ENCODE data around the gene TM4SF1. TPM values are rescaled to one million over a fixed set of nuclear protein-coding genes. Genes with fewer than 3 reads are reported as not detected.
"Not testable (repeated sequence)": the region's sequence is repeated elsewhere in the genome, so short reads cannot be mapped to it uniquely, and the experiment has no call there.

TM4SF1 gene
- polyA plus RNA-seq, 1 donor (not counting 4 experiments of a cell fraction or from before 2014, with no cell fraction given), result 375 TPM

GRCh38 chr3:149340310-149340933 is 37.0 kb downstream of the TM4SF1 start:
- H2AFZ ChIP-seq (ENCODE audit: control insufficient read depth, low read length), result peak overlapping the region; percentile 27
- no peaks in the 10 kb centered on the region for H3K36me3 ChIP-seq (ENCODE audit: control insufficient read depth in 2 of 2, extremely low read depth in 1 of 2, insufficient read depth in 2 of 2, low read length in 2 of 2)
- FAIRE-seq, result peak; percentile 68
- H3K27me3 ChIP-seq (ENCODE audit: control insufficient read depth, extremely low read depth, insufficient read depth, low read length), result no peaks in the 10 kb centered on the region
- no peaks in the 10 kb centered on the region for H4K20me1 ChIP-seq (ENCODE audit: control insufficient read depth, extremely low read depth, insufficient read depth, low read length)
- no peaks in the 10 kb centered on the region for H3K79me2 ChIP-seq (ENCODE audit: control insufficient read depth, insufficient read depth, low read length)
- H3K9me3 ChIP-seq (ENCODE audit: control insufficient read depth, low read depth, low read length), result no peaks in the 10 kb centered on the region
- peak overlapping the region; percentile 84 for H3K27ac ChIP-seq (ENCODE audit: control insufficient read depth, insufficient read depth, low read length)
- DNase-seq (ENCODE audit: low read depth, low spot score), result no peak
- TF ChIP-seq CTCF (optimal IDR thresholded peaks at IDR 0.05 in 1 of 3, IDR thresholded peaks at IDR 0.05 in 1 of 3, conservative IDR thresholded peaks at IDR 0.05 in 1 of 3; ENCODE audit: extremely low read depth in 1 of 3, insufficient read depth in 2 of 3, low read length in 3 of 3), result no peak
- TF ChIP-seq EZH2 (IDR thresholded peaks at IDR 0.05; ENCODE audit: low read length), result no peak
- peak overlapping the region; percentile 38 for H3K9ac ChIP-seq (ENCODE audit: control insufficient read depth, extremely low read depth, insufficient read depth, low read length)
- dilution Hi-C loops (cut with MboI; ENCODE audit: extremely low pct_ligation_motif_present, low sequenced_read_pairs), result no loop called here
- no peaks in the 10 kb centered on the region for H3K9me1 ChIP-seq (ENCODE audit: control insufficient read depth, extremely low read depth, insufficient read depth, low read length)
- H3K4me3 ChIP-seq (ENCODE audit: control insufficient read depth in 2 of 3, extremely low read depth in 1 of 3, insufficient read depth in 2 of 3, low read depth in 1 of 3, low read length in 3 of 3), result peak overlapping the region in 2 of 3 experiments; percentile 46 to 63
- peak overlapping the region; percentile 91 for H3K4me2 ChIP-seq (ENCODE audit: control insufficient read depth, extremely low read depth, insufficient read depth, low read depth, low read length)
- H3K4me1 ChIP-seq (ENCODE audit: control insufficient read depth, extremely low read depth, insufficient read depth, low read length), result peaks cover 42% of the 10 kb centered on the region

GRCh38 chr3:149339931-149340309 is 37.5 kb downstream of the TM4SF1 start:
- Histone ChIP-seq H3K4me2 (ENCODE audit: control insufficient read depth, extremely low read depth, insufficient read depth, low read depth, low read length) (peak overlapping the region; percentile 91), H3K27me3 (ENCODE audit: control insufficient read depth, extremely low read depth, insufficient read depth, low read length) (no peaks in the 10 kb centered on the region), H3K27ac (ENCODE audit: control insufficient read depth, insufficient read depth, low read length) (peak overlapping the region; percentile 84), H3K4me1 (ENCODE audit: control insufficient read depth, extremely low read depth, insufficient read depth, low read length) (peaks cover 42% of the 10 kb centered on the region), H2AFZ (ENCODE audit: control insufficient read depth, low read length) (no peak overlapping the region), H3K79me2 (ENCODE audit: control insufficient read depth, insufficient read depth, low read length) (no peaks in the 10 kb centered on the region), H3K4me3 (ENCODE audit: control insufficient read depth in 2 of 3, extremely low read depth in 1 of 3, insufficient read depth in 2 of 3, low read depth in 1 of 3, low read length in 3 of 3) (peak overlapping the region in 2 of 3 experiments; percentile 46 to 63), H4K20me1 (ENCODE audit: control insufficient read depth, extremely low read depth, insufficient read depth, low read length) (no peaks in the 10 kb centered on the region), H3K9me1 (ENCODE audit: control insufficient read depth, extremely low read depth, insufficient read depth, low read length) (no peaks in the 10 kb centered on the region), H3K9me3 (ENCODE audit: control insufficient read depth, low read depth, low read length) (no peaks in the 10 kb centered on the region), H3K9ac (ENCODE audit: control insufficient read depth, extremely low read depth, insufficient read depth, low read length) (no peak overlapping the region), H3K36me3 (ENCODE audit: control insufficient read depth in 2 of 2, extremely low read depth in 1 of 2, insufficient read depth in 2 of 2, low read length in 2 of 2) (no peaks in the 10 kb centered on the region)
- dilution Hi-C loops (cut with MboI; ENCODE audit: extremely low pct_ligation_motif_present, low sequenced_read_pairs), result no loop called here
- FAIRE-seq, result peak; percentile 99
- TF ChIP-seq CTCF (optimal IDR thresholded peaks at IDR 0.05 in 1 of 3, IDR thresholded peaks at IDR 0.05 in 1 of 3, conservative IDR thresholded peaks at IDR 0.05 in 1 of 3; ENCODE audit: extremely low read depth in 1 of 3, insufficient read depth in 2 of 3, low read length in 3 of 3) (no peak), EZH2 (IDR thresholded peaks at IDR 0.05; ENCODE audit: low read length) (no peak)
- peak; percentile 88 for DNase-seq (ENCODE audit: low read depth, low spot score)

- dilution Hi-C loops (cut with MboI; ENCODE audit: extremely low pct_ligation_motif_present, low sequenced_read_pairs); H3K9me1 ChIP-seq (ENCODE audit: control insufficient read depth, extremely low read depth, insufficient read depth, low read length); H3K4me2 ChIP-seq (ENCODE audit: control insufficient read depth, extremely low read depth, insufficient read depth, low read depth, low read length); H2AFZ ChIP-seq (ENCODE audit: control insufficient read depth, low read length); H3K9ac ChIP-seq (ENCODE audit: control insufficient read depth, extremely low read depth, insufficient read depth, low read length); H3K4me3 ChIP-seq (ENCODE audit: control insufficient read depth in 2 of 3, extremely low read depth in 1 of 3, insufficient read depth in 2 of 3, low read depth in 1 of 3, low read length in 3 of 3); H3K79me2 ChIP-seq (ENCODE audit: control insufficient read depth, insufficient read depth, low read length); H3K36me3 ChIP-seq (ENCODE audit: control insufficient read depth in 2 of 2, extremely low read depth in 1 of 2, insufficient read depth in 2 of 2, low read length in 2 of 2); H3K27ac ChIP-seq (ENCODE audit: control insufficient read depth, insufficient read depth, low read length); H4K20me1 ChIP-seq (ENCODE audit: control insufficient read depth, extremely low read depth, insufficient read depth, low read length); DNase-seq (ENCODE audit: low read depth, low spot score); FAIRE-seq; H3K27me3 ChIP-seq (ENCODE audit: control insufficient read depth, extremely low read depth, insufficient read depth, low read length); H3K9me3 ChIP-seq (ENCODE audit: control insufficient read depth, low read depth, low read length): not testable (repeated sequence)
- H3K4me1 ChIP-seq (ENCODE audit: control insufficient read depth, extremely low read depth, insufficient read depth, low read length), result peaks cover 29% of the 10 kb centered on the region
Observed at GRCh38 chr3:149337486-149337885, 40.0 kb downstream of the TM4SF1 start.

Data from keratinocyte (primary cell).